Measurements from ENCODE around the gene SLC10A3.

SLC10A3 gene

GRCh38 chrX:154529206-154529612, 38.8 kb upstream of the SLC10A3 start:
- Histone ChIP-seq H3K4me1 (ENCODE audit: control insufficient read depth, insufficient read depth, low read length) (0 out of 2 replicates have a peak, but pooled peaks cover 2% of the 10 kb centered on the region), H3K36me3 (ENCODE audit: control insufficient read depth in 2 of 2, insufficient read depth in 1 of 2, low read length in 2 of 2) (peaks cover 0 to 33% of the 10 kb centered on the region in 2 experiments; a peak in 1 of 3 replicates), H3K4me3 (ENCODE audit: low read depth, low read length) (no peak overlapping the region), H3K9me3 (ENCODE audit: control insufficient read depth, insufficient read depth, low read depth, low read length) (no peaks in the 10 kb centered on the region), H3K27ac (ENCODE audit: extremely low read depth, low read depth, low read length) (no peak overlapping the region)
- peak; percentile 80 for TF ChIP-seq ZNF362 (tag by site-specific recombination; IDR thresholded peaks at IDR 0.05)
- TF ChIP-seq ZNF18 (tag by site-specific recombination; IDR thresholded peaks at IDR 0.05), result no peak
- POLR2A ChIA-PET, result interaction anchor here (0.5 to 1.2 kb wide), 4 partner anchors 10 to 101 kb away, joined by 3 to 5 read pairs (median 4); partner anchors contain the start of gene SLC10A3
- CTCF ChIA-PET, result no interaction called here

DNA sequence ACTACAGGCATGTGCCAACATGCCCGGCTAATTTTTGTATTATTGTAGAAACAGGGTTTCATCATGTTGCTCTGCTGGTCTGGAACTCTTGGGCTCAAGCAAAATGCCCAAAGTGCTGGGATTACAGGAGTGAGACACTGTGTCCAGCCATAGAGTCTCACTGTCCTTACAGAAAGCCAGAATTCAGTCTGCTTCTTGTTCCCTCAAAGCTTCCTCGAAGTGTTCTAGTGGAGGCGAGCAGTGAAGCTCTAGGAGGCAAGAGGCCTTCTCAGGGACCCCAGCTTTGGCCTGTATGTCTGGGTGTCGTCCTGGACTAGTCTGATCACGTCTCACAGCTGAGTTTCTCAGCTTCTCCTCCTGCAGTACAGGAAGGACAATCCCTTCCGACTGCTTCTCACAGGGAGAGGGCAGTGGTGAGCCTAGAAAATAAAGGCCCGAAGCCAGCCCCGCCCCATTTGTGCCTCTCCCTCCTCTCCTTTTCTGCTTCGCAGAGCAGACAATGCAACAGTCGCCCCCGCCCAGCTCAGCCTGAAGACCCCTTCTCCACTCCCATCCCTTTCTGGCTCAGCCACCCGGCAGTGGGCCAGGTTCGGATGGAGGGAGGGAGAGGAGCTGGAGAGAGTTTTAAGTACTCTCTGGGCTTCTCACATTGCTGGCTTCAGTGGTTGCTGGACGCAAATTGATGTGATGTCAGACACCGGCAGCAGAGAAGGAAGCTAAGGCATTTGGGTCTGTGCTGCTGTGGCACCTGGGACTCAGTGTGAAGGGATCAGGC, 36.7 kb upstream of the SLC10A3 start:
- POLR2A ChIA-PET, result interaction anchor here (0.6 to 1.7 kb wide), 10 partner anchors 11 to 513 kb away, joined by 3 to 15 read pairs (median 3); partner anchors contain the start of genes EMD, FAM3A, FLNA and SLC10A3
- Histone ChIP-seq H3K36me3 (ENCODE audit: control insufficient read depth in 2 of 2, insufficient read depth in 1 of 2, low read length in 2 of 2) (peaks cover 0 to 12% of the 10 kb centered on the region in 2 experiments; a peak in 1 of 3 replicates), H3K27ac (ENCODE audit: extremely low read depth, low read depth, low read length) (peak overlapping the region; percentile 57), H3K9me3 (ENCODE audit: control insufficient read depth, insufficient read depth, low read depth, low read length) (no peaks in the 10 kb centered on the region), H3K4me1 (ENCODE audit: control insufficient read depth, insufficient read depth, low read length) (0 out of 2 replicates have a peak, but pooled peaks cover 2% of the 10 kb centered on the region), H3K4me3 (ENCODE audit: low read depth, low read length) (peak overlapping the region; percentile 19)
- CTCF ChIA-PET, result interaction anchor here (0.6 to 1.6 kb wide), 24 partner anchors 8 to 1488 kb away, joined by 3 to 11 read pairs (median 4); partner anchors contain the start of genes DNASE1L1, FLNA, RPL10 and SLC10A3
- no peak for TF ChIP-seq ZNF398 (tag by site-specific recombination; IDR thresholded peaks at IDR 0.05)
- TF ChIP-seq SCRT2 (tag by site-specific recombination; IDR thresholded peaks at IDR 0.05), result peak; percentile 70
- no peak for TF ChIP-seq ZFP3 (tag by site-specific recombination; IDR thresholded peaks at IDR 0.05; ENCODE audit: low read depth)
- peak; percentile 61; the same call in 1 of the 2 replicates for TF ChIP-seq ZBTB17 (tag by site-specific recombination; IDR thresholded peaks at IDR 0.05)
- TF ChIP-seq ZNF121 (tag by site-specific recombination; IDR thresholded peaks at IDR 0.05), result peak; percentile 2; the same call in 1 of the 2 replicates
- TF ChIP-seq, protein P1, sequence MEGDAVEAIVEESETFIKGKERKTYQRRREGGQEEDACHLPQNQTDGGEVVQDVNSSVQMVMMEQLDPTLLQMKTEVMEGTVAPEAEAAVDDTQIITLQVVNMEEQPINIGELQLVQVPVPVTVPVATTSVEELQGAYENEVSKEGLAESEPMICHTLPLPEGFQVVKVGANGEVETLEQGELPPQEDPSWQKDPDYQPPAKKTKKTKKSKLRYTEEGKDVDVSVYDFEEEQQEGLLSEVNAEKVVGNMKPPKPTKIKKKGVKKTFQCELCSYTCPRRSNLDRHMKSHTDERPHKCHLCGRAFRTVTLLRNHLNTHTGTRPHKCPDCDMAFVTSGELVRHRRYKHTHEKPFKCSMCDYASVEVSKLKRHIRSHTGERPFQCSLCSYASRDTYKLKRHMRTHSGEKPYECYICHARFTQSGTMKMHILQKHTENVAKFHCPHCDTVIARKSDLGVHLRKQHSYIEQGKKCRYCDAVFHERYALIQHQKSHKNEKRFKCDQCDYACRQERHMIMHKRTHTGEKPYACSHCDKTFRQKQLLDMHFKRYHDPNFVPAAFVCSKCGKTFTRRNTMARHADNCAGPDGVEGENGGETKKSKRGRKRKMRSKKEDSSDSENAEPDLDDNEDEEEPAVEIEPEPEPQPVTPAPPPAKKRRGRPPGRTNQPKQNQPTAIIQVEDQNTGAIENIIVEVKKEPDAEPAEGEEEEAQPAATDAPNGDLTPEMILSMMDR (tag by site-specific recombination; IDR thresholded peaks at IDR 0.05), result no peak; the same call in 1 of the 2 replicates
- TF ChIP-seq KLF1 (tag by site-specific recombination; IDR thresholded peaks at IDR 0.05), result no peak
- TF ChIP-seq ZNF654 (tag by site-specific recombination; IDR thresholded peaks at IDR 0.05; ENCODE audit: low read depth), result no peak
- peak; percentile 9; the same call in 1 of the 2 replicates for TF ChIP-seq ZSCAN30 (tag by site-specific recombination; IDR thresholded peaks at IDR 0.05)
- TF ChIP-seq KLF9 (tag by site-specific recombination; IDR thresholded peaks at IDR 0.05; ENCODE audit: low read depth), result peak; percentile 42; the same call in 1 of the 2 replicates
- TF ChIP-seq ZNF837 (tag by site-specific recombination; IDR thresholded peaks at IDR 0.05), result no peak
- TF ChIP-seq ZNF785 (tag by site-specific recombination; IDR thresholded peaks at IDR 0.05), result no peak
- TF ChIP-seq ZNF175 (tag by site-specific recombination; IDR thresholded peaks at IDR 0.05), result no peak
- no peak for TF ChIP-seq ZNF292 (tag by site-specific recombination; IDR thresholded peaks at IDR 0.05; ENCODE audit: borderline replicate concordance, low read depth)
- TF ChIP-seq ZNF529 (tag by site-specific recombination; IDR thresholded peaks at IDR 0.05; ENCODE audit: insufficient replicate concordance), result no peak
- peak; percentile 97 for TF ChIP-seq ZNF394 (tag by site-specific recombination; IDR thresholded peaks at IDR 0.05; ENCODE audit: borderline replicate concordance)
- TF ChIP-seq ZBTB20 (tag by site-specific recombination; IDR thresholded peaks at IDR 0.05), result 0 out of 2 replicates have a peak, but pooled peaks have one; percentile 14
- no peak for TF ChIP-seq ZNF623 (tag by site-specific recombination; IDR thresholded peaks at IDR 0.05)
- 0 out of 2 replicates have a peak, but pooled peaks have one; percentile 34 for TF ChIP-seq ZNF600 (tag by site-specific recombination; IDR thresholded peaks at IDR 0.05)
- TF ChIP-seq ZNF169 (tag by site-specific recombination; IDR thresholded peaks at IDR 0.05), result no peak
- TF ChIP-seq KLF10 (tag by site-specific recombination; IDR thresholded peaks at IDR 0.05), result no peak

Data from HEK293 (cell line).